GM19468 (cell line): ENCODE data around the gene SUPT6H.
"Not testable (repeated sequence)": the region's sequence is repeated elsewhere in the genome, so short reads cannot be mapped to it uniquely, and the experiment has no call there.

Experiments
- ATAC-seq: cut with Tn5 transposase; IDR thresholded peaks from one replicate; pipeline ENCODE4 v1.9.1; 2021; ENCODE audit warnings: mild to moderate bottlenecking, moderate library complexity, moderate number of reproducible peaks; ENCODE audit not compliant: unreplicated experiment; ENCODE audit errors: extremely low read depth

The SUPT6H gene

GRCh38 chr17:28716740-28717577, 55.0 kb downstream of the SUPT6H start:
- ATAC-seq, result no peak

DNA sequence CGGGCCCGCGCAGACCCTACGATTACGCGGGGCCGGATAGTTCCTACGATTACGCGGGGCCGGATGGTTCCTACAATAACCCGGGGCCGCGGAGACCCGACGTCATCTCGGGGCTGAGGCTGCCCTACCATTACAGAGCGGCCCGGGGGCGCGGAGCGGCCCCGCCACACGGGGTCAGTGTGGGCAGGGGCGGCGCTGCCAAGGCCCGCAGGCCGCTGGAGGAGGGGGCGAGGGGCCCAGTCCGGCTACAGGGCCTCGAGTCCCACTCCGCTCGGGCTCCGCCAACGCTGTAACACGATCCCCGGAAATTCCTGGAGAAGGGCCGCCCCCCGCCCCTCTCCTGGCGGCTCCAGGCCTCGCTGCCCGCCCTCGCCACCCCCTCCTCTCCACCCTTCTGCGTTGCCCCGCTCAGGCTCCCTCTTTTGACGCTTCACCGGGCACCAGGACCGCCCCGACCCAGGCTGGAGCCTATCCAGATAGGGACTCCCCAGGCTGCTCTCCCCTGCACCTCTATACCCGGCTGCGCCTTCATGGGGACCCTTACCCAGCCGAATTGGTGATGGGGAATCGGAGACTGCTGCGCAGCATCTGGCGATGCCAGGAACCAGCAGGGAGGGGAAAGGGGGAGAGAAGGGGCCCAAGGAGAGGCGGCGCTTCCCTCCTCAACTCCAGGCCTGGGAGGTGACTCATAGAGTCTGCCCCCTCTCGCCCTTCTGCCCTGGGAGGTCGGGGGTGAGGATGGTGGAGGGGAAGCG, 55.8 kb downstream of the SUPT6H start, which contains the start of gene RAB34:
RAB34 (minus strand) TSS at position 291 of the 755 bp plus-strand sequence. CDS start 602 bp downstream, outside the sequence.
- no peak for ATAC-seq

- no peak for ATAC-seq
Observed at GRCh38 chr17:28718333-28719020, 56.5 kb downstream of the SUPT6H start.

DNA sequence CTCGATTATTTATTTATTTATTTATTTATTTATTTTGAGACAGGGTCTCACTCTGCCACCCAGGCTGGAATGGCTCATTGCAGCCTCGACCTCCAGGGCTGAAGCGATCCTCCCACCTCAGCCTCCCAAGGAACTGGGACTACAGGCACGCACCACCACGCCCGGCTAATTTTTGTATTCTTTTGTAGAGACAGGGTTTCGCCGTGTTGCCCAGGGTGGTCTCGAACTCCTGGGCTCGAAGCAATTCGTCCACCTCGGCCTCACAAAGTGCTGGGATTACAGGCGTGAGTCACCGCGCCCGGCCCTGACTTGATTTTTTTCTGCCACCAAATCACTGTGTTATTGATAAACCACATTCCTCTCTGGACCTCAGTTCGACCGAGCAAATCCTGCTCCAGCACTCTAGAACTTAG, 57.0 kb downstream of the SUPT6H start:
- no peak for ATAC-seq

- ATAC-seq, result no peak
Observed at GRCh38 chr17:28720247-28720996, 58.4 kb downstream of the SUPT6H start.

GRCh38 chr17:28720997-28721329, 59.0 kb downstream of the SUPT6H start:
- not testable (repeated sequence) for ATAC-seq

DNA sequence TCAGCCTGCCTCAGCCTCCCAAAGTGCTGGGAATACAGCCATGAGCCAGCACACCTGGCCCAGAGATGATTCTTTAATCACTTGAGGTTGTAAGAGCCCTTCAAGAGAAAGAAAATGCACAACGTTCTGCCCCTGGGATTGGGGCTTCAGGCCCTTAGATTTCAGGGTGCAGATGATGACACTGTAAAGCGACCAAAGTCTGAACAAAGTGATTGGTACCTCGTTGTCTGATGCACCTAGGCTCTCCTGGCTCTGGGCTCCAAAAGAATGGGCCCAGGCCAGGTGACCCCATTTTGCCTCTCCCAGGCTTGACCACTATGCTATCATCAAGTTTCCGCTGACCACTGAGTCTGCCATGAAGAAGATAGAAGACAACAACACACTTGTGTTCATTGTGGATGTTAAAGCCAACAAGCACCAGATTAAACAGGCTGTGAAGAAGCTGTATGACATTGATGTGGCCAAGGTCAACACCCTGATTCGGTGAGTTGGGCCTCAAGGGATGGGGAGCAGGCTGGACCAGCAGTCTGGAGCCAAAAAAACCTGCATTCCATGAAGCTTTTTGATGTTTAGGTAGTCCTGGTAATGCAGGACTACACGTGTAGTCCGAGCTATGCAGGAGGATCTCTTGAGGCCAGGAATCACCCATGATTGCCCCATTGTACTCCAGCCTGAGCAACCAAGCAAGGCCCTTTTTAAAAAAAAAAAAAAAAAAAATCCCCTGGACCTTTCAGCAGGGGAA, 60.6 kb downstream of the SUPT6H start:
- no peak for ATAC-seq

- no peak for ATAC-seq
Observed at GRCh38 chr17:28723159-28723835, 61.3 kb downstream of the SUPT6H start.

GRCh38 chr17:28723836-28724499, 62.0 kb downstream of the SUPT6H start:
- ATAC-seq, result not testable (repeated sequence)

DNA sequence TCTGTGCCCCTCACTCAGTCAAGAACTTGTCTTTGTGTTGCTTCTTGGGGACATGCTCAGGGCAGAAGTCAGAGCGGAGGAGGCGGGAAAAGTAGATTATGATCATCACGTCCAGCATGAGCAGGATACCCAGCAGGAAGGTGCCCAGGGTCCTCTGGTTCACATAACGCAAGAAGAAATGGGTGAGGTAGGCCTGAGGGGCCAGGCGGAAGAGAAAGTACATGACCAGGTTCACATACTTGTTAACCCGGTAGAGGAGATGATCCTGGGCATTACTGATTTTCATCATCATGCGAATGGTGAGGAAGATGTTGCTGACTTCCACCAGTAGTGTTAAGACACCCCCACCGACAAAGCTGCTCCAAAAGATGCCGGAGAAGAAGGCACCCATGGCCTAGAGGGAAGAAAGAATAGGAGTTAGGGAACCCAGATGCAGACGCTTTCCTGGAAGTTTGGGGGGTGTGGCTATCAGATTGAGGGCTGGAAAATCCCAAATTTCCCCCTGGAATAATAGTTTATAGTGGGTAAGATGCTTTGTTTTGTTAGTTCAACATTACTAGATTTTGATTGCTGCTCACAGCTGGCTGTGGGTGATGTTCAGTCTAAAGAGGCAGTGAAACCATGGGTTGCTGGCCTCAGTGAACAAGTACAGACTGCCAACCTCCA, 62.6 kb downstream of the SUPT6H start:
- no peak for ATAC-seq

DNA sequence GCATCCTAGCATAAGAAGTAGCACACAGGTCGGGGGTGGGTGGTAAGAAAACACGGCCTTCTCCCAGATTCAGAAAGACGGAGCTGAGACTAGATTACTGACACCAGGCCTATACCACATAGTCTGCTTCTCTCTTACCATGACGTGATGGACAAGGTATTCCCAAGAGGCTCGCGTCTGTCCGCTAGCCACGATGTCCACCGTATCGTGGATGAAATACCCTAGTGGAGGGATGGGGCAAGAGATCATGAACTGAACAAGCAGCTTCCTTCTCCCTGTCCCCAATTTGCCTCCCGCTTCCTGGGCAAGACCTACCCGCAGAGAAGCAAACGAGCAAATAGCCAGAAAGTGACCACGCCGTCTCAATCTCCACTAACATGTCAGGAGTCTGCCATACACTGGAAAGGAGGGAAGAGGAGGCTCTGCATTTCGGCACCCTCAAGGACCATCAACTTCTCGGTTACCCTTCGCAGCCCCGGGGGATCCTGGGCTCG, 63.2 kb downstream of the SUPT6H start:
- ATAC-seq, result no peak

DNA sequence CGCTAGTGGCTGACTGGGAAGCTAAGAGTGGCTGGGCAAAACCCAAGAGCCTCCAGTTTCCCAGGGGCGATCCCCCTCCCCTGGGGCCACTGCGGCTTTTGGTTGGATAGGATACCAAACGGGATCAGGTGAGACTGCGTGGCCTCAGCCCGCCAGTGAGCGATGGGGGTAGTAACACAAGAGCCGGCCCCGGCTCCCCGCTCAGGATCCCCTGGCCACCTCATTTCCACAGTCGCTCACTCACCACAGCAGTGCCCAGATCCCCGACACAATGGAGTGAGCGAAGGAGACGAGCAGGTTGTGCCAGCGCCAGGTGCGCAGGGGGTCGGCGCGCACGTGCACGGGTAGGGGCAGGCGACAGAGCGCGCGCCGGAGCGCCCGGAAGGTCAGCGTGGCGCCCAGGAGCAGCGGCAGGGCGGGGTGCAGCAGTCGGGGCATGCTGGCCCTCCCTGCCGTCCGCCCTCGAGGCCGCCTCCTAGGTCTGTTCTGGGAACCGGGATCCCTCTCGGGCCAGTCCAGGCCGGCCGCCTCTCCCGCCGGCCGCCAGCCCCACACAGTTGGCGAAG, 63.7 kb downstream of the SUPT6H start:
- ATAC-seq, result no peak

DNA sequence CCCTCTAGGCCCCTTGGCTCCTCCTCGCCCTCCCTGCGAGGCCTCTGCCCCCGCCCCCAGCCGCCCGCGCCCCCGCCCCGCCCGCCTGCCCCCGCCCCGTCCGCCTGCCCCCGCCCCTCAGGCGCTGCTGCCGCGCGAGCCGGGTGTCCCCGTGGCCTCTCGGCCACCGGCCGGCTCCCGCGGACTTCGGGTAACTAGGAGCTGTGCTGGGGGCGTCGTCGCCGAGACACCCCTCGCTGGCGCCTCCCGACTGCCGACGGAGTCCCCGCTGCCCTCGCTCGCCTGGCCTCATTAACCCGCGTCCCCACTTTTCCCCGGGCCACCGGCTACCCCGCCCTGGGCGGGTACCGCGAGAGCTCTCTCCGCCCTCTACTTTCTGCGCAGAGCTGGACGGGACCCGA, 64.2 kb downstream of the SUPT6H start, which contains the start of gene TLCD1:
TLCD1 (minus strand) TSS at position 8 of the 401 bp plus-strand sequence. CDS start 136 bp downstream, outside the sequence.
- no peak for ATAC-seq

DNA sequence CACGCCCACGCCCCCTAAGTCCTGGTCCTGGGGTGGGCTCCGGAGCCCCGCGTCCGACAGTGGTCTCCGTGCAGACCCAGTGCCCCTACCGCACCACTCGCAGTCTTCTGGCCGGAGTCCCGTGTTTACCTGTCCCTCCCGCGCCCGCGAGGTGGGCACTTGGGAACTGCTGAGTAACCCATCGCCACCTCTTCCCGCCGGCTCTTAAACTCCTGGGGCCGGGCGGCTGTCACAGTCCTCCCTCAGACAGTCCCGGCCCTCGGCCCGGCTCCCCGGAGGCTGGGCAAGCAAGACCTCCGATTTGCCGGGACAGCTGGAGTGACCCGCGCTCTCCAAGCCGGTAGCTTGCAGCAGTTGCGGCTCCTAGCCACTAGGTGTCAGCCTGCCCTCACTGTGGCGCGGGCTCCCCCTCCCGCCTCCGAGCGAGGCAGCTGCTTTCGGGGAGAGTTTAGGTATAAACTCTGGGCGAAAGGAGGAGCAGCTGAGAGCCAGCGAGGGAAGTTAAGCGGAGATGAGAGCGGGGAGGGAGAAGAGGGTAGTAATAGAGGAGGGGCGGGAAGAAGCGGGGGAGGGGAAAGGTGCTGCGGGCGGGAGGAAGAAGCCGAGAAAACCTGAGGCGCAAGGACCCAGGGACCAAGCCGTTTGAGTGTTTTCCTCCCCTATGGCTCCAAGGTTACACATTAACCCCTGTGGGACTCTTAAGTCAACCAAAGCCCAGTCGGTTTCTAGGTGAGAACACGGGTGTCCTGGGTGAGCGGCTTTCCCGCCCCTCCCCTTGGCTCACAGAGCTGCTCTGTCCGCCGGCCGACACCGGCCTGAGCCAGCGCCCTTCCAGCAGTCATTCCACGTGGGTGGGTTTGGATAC, 64.9 kb downstream of the SUPT6H start:
- peak; percentile 22 for ATAC-seq

DNA sequence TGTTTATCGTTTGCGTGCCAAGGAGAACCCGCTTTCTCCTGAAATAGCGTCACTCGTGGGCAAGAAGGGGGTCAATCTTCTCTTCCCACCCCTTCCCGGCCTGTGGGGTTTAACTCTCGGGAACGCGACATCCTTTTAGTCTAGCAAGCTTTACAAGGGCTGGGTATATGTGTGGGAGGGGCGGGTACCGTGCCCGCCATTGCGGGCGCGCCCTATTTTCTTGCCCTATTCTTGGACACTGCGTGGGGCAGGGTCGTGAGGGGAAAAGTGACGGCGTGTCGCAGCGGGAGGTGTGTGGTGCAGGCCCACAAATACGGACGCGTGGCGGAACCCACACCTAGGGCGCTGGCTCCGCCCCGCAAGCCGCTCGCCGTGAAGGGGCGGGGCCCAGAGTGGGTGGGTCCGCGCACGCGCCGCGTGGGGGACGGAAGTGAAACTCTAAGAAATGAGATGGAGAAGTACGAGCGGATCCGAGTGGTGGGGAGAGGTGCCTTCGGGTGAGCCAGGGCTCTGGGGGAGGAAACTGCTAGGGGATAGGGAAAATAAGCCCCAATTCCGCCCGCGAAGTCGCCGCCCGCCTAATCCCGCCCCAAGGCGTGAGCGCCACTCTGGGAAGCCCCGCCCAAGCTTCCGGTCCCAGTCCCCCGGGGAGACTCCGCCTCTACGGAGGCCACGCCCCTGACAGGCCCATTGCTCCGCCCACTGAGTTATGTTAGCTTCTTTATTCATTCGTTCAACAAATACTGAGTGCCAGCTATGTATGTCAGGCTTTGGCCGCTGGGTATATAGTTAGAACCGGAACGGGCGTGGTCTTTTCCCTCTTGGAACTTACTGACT, 66.6 kb downstream of the SUPT6H start, which contains the start of gene NEK8:
NEK8 (plus strand) TSS at position 425 of the 837 bp plus-strand sequence; CDS start at position 451, 26 bp downstream.
- ATAC-seq, result peak; percentile 21
